H1 (cell line): ENCODE data around the gene PSMD13. TPM values are rescaled to one million over a fixed set of nuclear protein-coding genes. Genes with fewer than 3 reads are reported as not detected.
"Not testable (repeated sequence)": the region's sequence is repeated elsewhere in the genome, so short reads cannot be mapped to it uniquely, and the experiment has no call there.

Experiments
- CTCF ChIA-PET: fragments of 300-600 bp; sonication (Branson Sonifier 250); formaldehyde crosslinking; loops from one replicate; lab custom pipeline; 2021; ENCODE audit not compliant: partially characterized antibody; lab: Charles Lee
- POLR2A ChIA-PET: fragments of 300-600 bp; sonication (Branson Sonifier 250); formaldehyde crosslinking; loops from one replicate; lab custom pipeline; 2021; ENCODE audit warnings: inconsistent platforms; ENCODE audit not compliant: partially characterized antibody; lab: Charles Lee
- DNase-seq, 2 experiments: peaks; one replicate each; pipeline versions ENCODE4 v3.0.0 to v3.0.0-alpha.2; 2010 to 2022; ENCODE audit warnings: low spot score in 2 of 2, low read depth in 1 of 2, mixed read lengths in 1 of 2
- FAIRE-seq: peaks from 2 replicates; lab custom pipeline; 2011; peaks lifted over from hg19 to GRCh38; lab: Jason Lieb, UNC
- H2AFZ ChIP-seq: 2 replicates; pipeline ENCODE4 v1.8.1; 2012; ENCODE audit warnings: low read length, inconsistent platforms
- H2AK5ac ChIP-seq: 2 replicates; pipeline ENCODE4 v1.6.1; 2013; ENCODE audit warnings: low read depth, low read length
- H2BK120ac ChIP-seq: replicated peaks from 2 replicates; pipeline ENCODE3; 2013; ENCODE audit warnings: low read depth, low read length, inconsistent platforms
- H2BK12ac ChIP-seq: 2 replicates; pipeline ENCODE4 v1.6.1; 2013; ENCODE audit warnings: low read depth, low read length
- H2BK15ac ChIP-seq: 2 replicates; pipeline ENCODE4 v1.6.1; 2013; ENCODE audit warnings: low read length
- H2BK20ac ChIP-seq: 2 replicates; pipeline ENCODE4 v1.6.1; 2013; ENCODE audit warnings: low read length
- H2BK5ac ChIP-seq: 2 replicates; pipeline ENCODE4 v1.6.1; 2013; ENCODE audit warnings: low read depth, low read length
- H3K14ac ChIP-seq: 2 replicates; pipeline ENCODE4 v1.6.1; 2013; ENCODE audit warnings: inconsistent platforms; ENCODE audit not compliant: insufficient read length
- H3K18ac ChIP-seq: 2 replicates; pipeline ENCODE4 v1.6.1; 2013; ENCODE audit warnings: low read length; ENCODE audit errors: extremely low read depth
- H3K23ac ChIP-seq: 2 replicates; pipeline ENCODE4 v1.6.1; 2013; ENCODE audit warnings: inconsistent platforms; ENCODE audit not compliant: insufficient read length
- H3K23me2 ChIP-seq: 2 replicates; pipeline ENCODE4 v1.6.1; 2013; ENCODE audit warnings: low read depth, low read length
- H3K27ac ChIP-seq: 2 replicates; pipeline ENCODE4 v1.6.1; 2011; ENCODE audit warnings: low read depth, low read length, inconsistent platforms
- H3K27me3 ChIP-seq, 4 experiments: replicated peaks in 1 of 4; 1 replicate in 1 of 4; 2 replicates in 3 of 4; pipeline versions ENCODE4 v1.6.1 to v1.8.1; 2011 to 2013; ENCODE audit warnings: low read length in 3 of 4, mild to moderate bottlenecking in 3 of 4, inconsistent platforms in 2 of 4, mixed read lengths in 2 of 4, moderate library complexity in 1 of 4; ENCODE audit not compliant: control insufficient read depth in 3 of 4, insufficient read depth in 3 of 4; ENCODE audit errors: extremely low read depth in 1 of 4
- H3K36me3 ChIP-seq, 4 experiments: 2 replicates each; pipeline versions ENCODE4 v1.6.1 to v1.8.1; 2011 to 2013; ENCODE audit warnings: mild to moderate bottlenecking in 4 of 4, low read length in 3 of 4, moderate library complexity in 2 of 4, control low read depth in 1 of 4, inconsistent platforms in 1 of 4; ENCODE audit not compliant: insufficient read depth in 4 of 4, control insufficient read depth in 2 of 4
- H3K4ac ChIP-seq: replicated peaks from 2 replicates; pipeline ENCODE3; 2013; ENCODE audit warnings: low read length, low read depth, mixed read lengths, inconsistent platforms; ENCODE audit not compliant: insufficient read length
- H3K4me1 ChIP-seq, 4 experiments: replicated peaks in 1 of 4; 1 replicate in 1 of 4; 2 replicates in 3 of 4; pipeline versions ENCODE4 v1.6.1 to v1.8.1; 2011 to 2013; ENCODE audit warnings: low read length in 3 of 4, inconsistent platforms in 2 of 4, mixed read lengths in 1 of 4; ENCODE audit not compliant: insufficient read depth in 4 of 4, control insufficient read depth in 3 of 4
- H3K4me2 ChIP-seq, 2 experiments: 2 replicates each; pipeline versions ENCODE4 v1.6.1 to v1.8.1; 2011 to 2013; ENCODE audit warnings: low read depth in 2 of 2, low read length in 2 of 2, control low read depth in 1 of 2, inconsistent platforms in 1 of 2, mild to moderate bottlenecking in 1 of 2; ENCODE audit not compliant: insufficient read depth in 1 of 2
- H3K4me3 ChIP-seq, 4 experiments: fragments of 200-600, 300-600 bp in 1 of 4; sonication (generic), shearing (Covaris generic), sonication (Bioruptor Twin) in 1 of 4; 2 replicates each; pipeline versions ENCODE4 v1.5.1 to v1.8.1; 2011 to 2016; ENCODE audit warnings: low read length in 4 of 4, low read depth in 3 of 4, control low read depth in 2 of 4, inconsistent platforms in 2 of 4, mild to moderate bottlenecking in 2 of 4, mixed read lengths in 1 of 4, moderate library complexity in 1 of 4; ENCODE audit not compliant: insufficient read depth in 2 of 4; ENCODE audit errors: extremely low read depth in 1 of 4
- H3K56ac ChIP-seq: replicated peaks from 2 replicates; pipeline ENCODE3; 2013; ENCODE audit warnings: low read depth, mild to moderate bottlenecking, mixed read lengths, low read length, inconsistent platforms; ENCODE audit not compliant: insufficient read length
- H3K79me1 ChIP-seq: 2 replicates; pipeline ENCODE4 v1.6.1; 2013; ENCODE audit warnings: low read depth, low read length, control low read depth
- H3K79me2 ChIP-seq, 2 experiments: 2 replicates each; pipeline versions ENCODE4 v1.6.1 to v1.8.1; 2012 to 2013; ENCODE audit warnings: low read length in 2 of 2, mild to moderate bottlenecking in 2 of 2, inconsistent platforms in 1 of 2; ENCODE audit not compliant: insufficient read depth in 2 of 2, control insufficient read depth in 1 of 2
- H3K9ac ChIP-seq, 4 experiments: replicated peaks in 1 of 4; 1 replicate in 1 of 4; 2 replicates in 3 of 4; pipeline versions ENCODE4 v1.6.1 to v1.8.1; 2011 to 2013; ENCODE audit warnings: low read depth in 3 of 4, low read length in 3 of 4, control low read depth in 2 of 4, mild to moderate bottlenecking in 2 of 4, moderate library complexity in 2 of 4, inconsistent platforms in 1 of 4; ENCODE audit errors: extremely low read depth in 1 of 4
- H3K9me3 ChIP-seq, 2 experiments: 2 replicates each; pipeline versions ENCODE4 v1.6.1 to v1.8.1; 2012 to 2013; ENCODE audit warnings: mild to moderate bottlenecking in 2 of 2, moderate library complexity in 2 of 2, control low read depth in 1 of 2, inconsistent platforms in 1 of 2, low read depth in 1 of 2, low read length in 1 of 2, mixed read lengths in 1 of 2; ENCODE audit not compliant: insufficient read depth in 2 of 2
- H4K20me1 ChIP-seq, 2 experiments: replicated peaks in 1 of 2; 2 replicates each; pipeline versions ENCODE3 to v1.8.1; 2011 to 2013; ENCODE audit warnings: inconsistent platforms in 2 of 2, low read length in 2 of 2, mild to moderate bottlenecking in 1 of 2; ENCODE audit not compliant: insufficient read depth in 2 of 2, control insufficient read depth in 1 of 2
- H4K5ac ChIP-seq: 2 replicates; pipeline ENCODE4 v1.6.1; 2013; ENCODE audit warnings: low read length, low read depth, mixed read lengths, inconsistent platforms; ENCODE audit not compliant: insufficient read length
- H4K8ac ChIP-seq: 2 replicates; pipeline ENCODE4 v1.8.0; 2013; ENCODE audit warnings: mild to moderate bottlenecking, moderate library complexity, low read length, inconsistent platforms; ENCODE audit not compliant: insufficient read depth; ENCODE audit errors: extremely low read depth
- H4K91ac ChIP-seq: replicated peaks from 2 replicates; pipeline ENCODE3; 2013; ENCODE audit warnings: low read length, mixed read lengths, inconsistent platforms; ENCODE audit not compliant: insufficient read length
- WGBS, 2 experiments: shearing (Covaris generic) in 1 of 2; methylation state at CpG; one replicate each; pipeline versions ENCODE4 v1.1.6 to v1.1.7; 2013 to 2015; ENCODE audit warnings: low lambda C conversion rate in 2 of 2, mixed read lengths in 2 of 2, inconsistent platforms in 1 of 2, low coverage in 1 of 2, missing lambda C conversion rate in 1 of 2; ENCODE audit not compliant: insufficient replicate concordance in 2 of 2, insufficient coverage in 1 of 2, insufficient read length in 1 of 2; ENCODE audit errors: extremely low coverage in 1 of 2, missing lambda C conversion rate in 1 of 2; 5-methylcytosine and 5-hydroxymethylcytosine counted together
- polyA plus RNA-seq, 7 experiments: library from polyadenylated mRNA; depleted of rRNA in 3 of 7; stranded (reverse) in 5 of 7; unstranded in 2 of 7; fragments of >200 nt in 5 of 7; fragments of 200-250 nt in 2 of 7; gene quantifications; 1 replicate in 5 of 7; 2 replicates in 1 of 7; 4 replicates in 1 of 7; pipeline versions ENCODE4 v1.2.1 to v1.2.3, GENCODE V29; 2011 to 2013; ENCODE audit warnings: missing spikeins in 2 of 7, mixed read lengths in 2 of 7
- total RNA-seq: library from RNA; stranded (reverse); fragmentation: NEBNext Ultra II Directional; extraction: Animal tissue kit (Norgen Biotek cat#: 25700); gene quantifications from 2 replicates; pipeline ENCODE4 v1.2.1, GENCODE V29; 2021

PSMD13 gene
- total and polyA plus RNA-seq, 2 of the 8 experiments (the other 6 are each of a cell fraction or from before 2014, with no cell fraction given) = 121 to 141 TPM

DNA sequence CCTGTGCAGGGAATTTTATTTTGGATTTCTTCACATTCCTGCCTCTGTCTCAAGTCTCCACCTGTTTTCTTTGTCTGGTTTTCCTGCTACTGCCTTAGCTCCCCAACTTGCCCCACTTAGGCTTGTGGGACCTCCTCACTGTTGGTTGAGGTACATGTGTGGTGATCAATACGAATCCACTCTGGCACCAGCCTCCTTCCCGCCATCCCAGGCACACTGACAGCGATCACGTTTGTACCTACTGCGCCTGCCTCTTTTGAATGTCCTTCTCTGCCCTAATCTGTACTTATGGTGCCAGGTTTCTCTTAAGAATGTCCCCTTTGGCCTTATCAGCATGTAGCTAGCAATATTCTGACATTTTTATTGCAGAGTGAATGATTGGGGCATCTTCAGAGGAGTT lies 46.2 kb upstream of the PSMD13 start:
- H3K4me3 ChIP-seq, H3K36me3 ChIP-seq, FAIRE-seq, H4K91ac ChIP-seq, H4K8ac ChIP-seq, H3K79me2 ChIP-seq, H2BK12ac ChIP-seq, H2AK5ac ChIP-seq, H4K5ac ChIP-seq, H2BK120ac ChIP-seq, DNase-seq, H3K23me2 ChIP-seq, H4K20me1 ChIP-seq, CTCF ChIA-PET, H3K4ac ChIP-seq, H3K27me3 ChIP-seq, H2BK20ac ChIP-seq, H3K14ac ChIP-seq, H3K4me1 ChIP-seq, POLR2A ChIA-PET, H2AFZ ChIP-seq, H3K23ac ChIP-seq, H3K56ac ChIP-seq, H3K4me2 ChIP-seq, H2BK5ac ChIP-seq, H3K27ac ChIP-seq, H2BK15ac ChIP-seq, H3K79me1 ChIP-seq, H3K9ac ChIP-seq, H3K18ac ChIP-seq: not testable (repeated sequence)
- peaks cover 9 to 15% of the 10 kb centered on the region in 2 experiments for H3K9me3 ChIP-seq
- WGBS, 2 experiments = 88% methylated on average over 5 of the region's 5 CpGs; no CpG with 5 or more reads in 1 of the 2 experiments
